Neuronal stem cell (in vitro differentiated cells): Measurements from ENCODE around the gene TTC28.

Experiments
- DNase-seq: peaks from one replicate; pipeline ENCODE4 v3.0.0-alpha.2; 2013; ENCODE audit warnings: low spot score
- H2AFZ ChIP-seq: one replicate; pipeline ENCODE4 v1.6.1; 2013; ENCODE audit warnings: mild to moderate bottlenecking, low read length, inconsistent platforms
- H2AK5ac ChIP-seq: 2 replicates; pipeline ENCODE4 v1.6.1; 2013; ENCODE audit warnings: low read depth, mild to moderate bottlenecking, inconsistent platforms, low read length, moderate library complexity, mixed read lengths
- H2BK120ac ChIP-seq: 2 replicates; pipeline ENCODE4 v1.6.1; 2013; ENCODE audit warnings: low read depth, mild to moderate bottlenecking, inconsistent platforms, low read length, moderate library complexity, mixed read lengths
- H2BK12ac ChIP-seq: one replicate; pipeline ENCODE4 v1.6.1; 2013; ENCODE audit warnings: low read length, inconsistent platforms
- H2BK15ac ChIP-seq: 2 replicates; pipeline ENCODE4 v1.6.1; 2013; ENCODE audit warnings: mild to moderate bottlenecking, low read length, inconsistent platforms, mixed read lengths
- H2BK5ac ChIP-seq: one replicate; pipeline ENCODE4 v1.6.1; 2013; ENCODE audit warnings: inconsistent platforms, mild to moderate bottlenecking, low read length, moderate library complexity
- H3K14ac ChIP-seq: one replicate; pipeline ENCODE4 v1.6.1; 2013; ENCODE audit warnings: low read length, inconsistent platforms
- H3K18ac ChIP-seq: 2 replicates; pipeline ENCODE4 v1.6.1; 2013; ENCODE audit warnings: low read length, inconsistent platforms
- H3K23ac ChIP-seq: 2 replicates; pipeline ENCODE4 v1.6.1; 2013; ENCODE audit warnings: low read depth, mild to moderate bottlenecking, mixed read lengths, low read length, inconsistent platforms; ENCODE audit not compliant: poor library complexity
- H3K27ac ChIP-seq: replicated peaks from 3 replicates; pipeline ENCODE4 v1.5.1; 2013; ENCODE audit warnings: low read length, inconsistent platforms
- H3K27me3 ChIP-seq, 3 experiments: 2 replicates each; pipeline ENCODE4 v1.6.1; 2013; ENCODE audit warnings: low read length in 3 of 3, mild to moderate bottlenecking in 2 of 3, inconsistent platforms in 1 of 3, low read depth in 1 of 3, mixed read lengths in 1 of 3, moderate library complexity in 1 of 3; ENCODE audit not compliant: control insufficient read depth in 3 of 3, insufficient read depth in 3 of 3
- H3K36me3 ChIP-seq, 2 donors: replicated peaks in 1 of 2; 2 replicates each; pipeline ENCODE4 v1.6.1; 2013; ENCODE audit warnings: low read length in 2 of 2; ENCODE audit not compliant: control insufficient read depth in 2 of 2, insufficient read depth in 2 of 2
- H3K4ac ChIP-seq: 2 replicates; pipeline ENCODE4 v1.6.1; 2013; ENCODE audit warnings: inconsistent platforms, mild to moderate bottlenecking, low read length, moderate library complexity
- H3K4me1 ChIP-seq, 2 donors: 1 replicate in 1 of 2; 2 replicates in 1 of 2; pipeline ENCODE4 v1.6.1; 2013; ENCODE audit warnings: low read length in 2 of 2, low read depth in 1 of 2; ENCODE audit not compliant: control insufficient read depth in 2 of 2, insufficient read depth in 1 of 2
- H3K4me2 ChIP-seq: one replicate; pipeline ENCODE4 v1.6.1; 2013; ENCODE audit warnings: mild to moderate bottlenecking, low read length, inconsistent platforms; ENCODE audit not compliant: insufficient read depth, poor library complexity, severe bottlenecking
- H3K4me3 ChIP-seq, 2 donors: 2 replicates each; pipeline ENCODE4 v1.5.1; 2013; ENCODE audit warnings: low read length in 2 of 2, mild to moderate bottlenecking in 2 of 2, inconsistent platforms in 1 of 2, moderate library complexity in 1 of 2
- H3K79me1 ChIP-seq: one replicate; pipeline ENCODE4 v1.6.1; 2013; ENCODE audit warnings: low read depth, mild to moderate bottlenecking, inconsistent platforms, low read length, moderate library complexity
- H3K9ac ChIP-seq: one replicate; pipeline ENCODE4 v1.6.1; 2013; ENCODE audit warnings: mild to moderate bottlenecking, low read depth, low read length, inconsistent platforms; ENCODE audit not compliant: poor library complexity
- H3K9me3 ChIP-seq, 2 donors: replicated peaks in 1 of 2; 2 replicates each; pipeline versions ENCODE3 to v1.6.1; 2013; ENCODE audit warnings: low read length in 2 of 2, mild to moderate bottlenecking in 2 of 2, inconsistent platforms in 1 of 2, low read depth in 1 of 2, mixed read lengths in 1 of 2, moderate library complexity in 1 of 2; ENCODE audit not compliant: control insufficient read depth in 2 of 2, insufficient read depth in 1 of 2
- H4K8ac ChIP-seq: one replicate; pipeline ENCODE4 v1.6.1; 2013; ENCODE audit warnings: low read depth, mild to moderate bottlenecking, inconsistent platforms, low read length, moderate library complexity
- H4K91ac ChIP-seq: one replicate; pipeline ENCODE4 v1.6.1; 2013; ENCODE audit warnings: low read length, low read depth, mild to moderate bottlenecking, inconsistent platforms; ENCODE audit not compliant: poor library complexity
- WGBS, 2 donors: extraction: QIAGEN DNeasy Blood & Tissue Kit; methylation state at CpG; one replicate each; pipeline ENCODE4 v1.1.7; 2013; ENCODE audit warnings: missing lambda C conversion rate in 2 of 2, mixed read lengths in 1 of 2; ENCODE audit not compliant: insufficient read length in 2 of 2, insufficient replicate concordance in 1 of 2; ENCODE audit errors: extremely low coverage in 2 of 2; 5-methylcytosine and 5-hydroxymethylcytosine counted together

TTC28 gene

GRCh38 chr22:28282405-28283067 lies 397.1 kb downstream of the TTC28 start:
- DNase-seq = no peak
- Histone ChIP-seq H3K4me3 (no peak overlapping the region), H3K27ac (no peak overlapping the region)

GRCh38 chr22:28279888-28280287 lies 399.8 kb downstream of the TTC28 start:
- no CpG with 5 or more reads among the region's 2 CpGs for WGBS, 2 donors
- H3K4ac ChIP-seq = no peak overlapping the region
- no peak overlapping the region for H2BK15ac ChIP-seq
- H3K4me2 ChIP-seq = no peak overlapping the region
- no peak overlapping the region for H2BK5ac ChIP-seq
- H3K4me1 ChIP-seq = no peaks in the 10 kb centered on the region
- H3K36me3 ChIP-seq = no peaks in the 10 kb centered on the region
- H3K4me3 ChIP-seq = no peak overlapping the region
- no peak overlapping the region for H3K18ac ChIP-seq
- H3K14ac ChIP-seq = no peak overlapping the region
- no peaks in the 10 kb centered on the region for H3K79me1 ChIP-seq
- no peak overlapping the region for H2BK120ac ChIP-seq
- H3K9me3 ChIP-seq = no peaks in the 10 kb centered on the region
- H2AFZ ChIP-seq = no peak overlapping the region
- H3K9ac ChIP-seq = no peak overlapping the region
- no peak overlapping the region for H3K23ac ChIP-seq
- DNase-seq = no peak
- no peak overlapping the region for H4K8ac ChIP-seq
- H3K27me3 ChIP-seq = no peaks in the 10 kb centered on the region
- H4K91ac ChIP-seq = no peak overlapping the region
- no peak overlapping the region for H2AK5ac ChIP-seq
- H3K27ac ChIP-seq = no peak overlapping the region
- no peak overlapping the region for H2BK12ac ChIP-seq

More at GRCh38 chr22:28282405-28283067, 397.1 kb downstream of the TTC28 start:
- Histone ChIP-seq H4K8ac (no peak overlapping the region), H3K4me2 (no peak overlapping the region), H3K4me1 (no peaks in the 10 kb centered on the region), H3K23ac (no peak overlapping the region), H3K79me1 (no peaks in the 10 kb centered on the region), H3K18ac (no peak overlapping the region), H2AFZ (no peak overlapping the region), H2AK5ac (no peak overlapping the region), H4K91ac (no peak overlapping the region), H3K9me3 (no peaks in the 10 kb centered on the region), H3K27me3 (no peaks in the 10 kb centered on the region), H2BK5ac (no peak overlapping the region), H3K9ac (no peak overlapping the region), H2BK15ac (no peak overlapping the region), H2BK120ac (no peak overlapping the region), H3K14ac (no peak overlapping the region), H2BK12ac (no peak overlapping the region), H3K36me3 (no peaks in the 10 kb centered on the region), H3K4ac (no peak overlapping the region)
- WGBS, 2 donors = no CpG with 5 or more reads among the region's 3 CpGs

- Histone ChIP-seq H4K8ac (no peak overlapping the region), H2BK5ac (no peak overlapping the region), H3K18ac (no peak overlapping the region), H3K4me1 (peaks cover 0 to 3% of the 10 kb centered on the region in 2 donors), H3K36me3 (no peaks in the 10 kb centered on the region), H2BK15ac (no peak overlapping the region), H3K27ac (no peak overlapping the region), H3K4me2 (no peak overlapping the region), H3K9me3 (peaks cover 0 to 5% of the 10 kb centered on the region in 2 donors), H3K4ac (no peak overlapping the region), H2BK120ac (no peak overlapping the region), H3K27me3 (no peaks in the 10 kb centered on the region), H3K4me3 (no peak overlapping the region), H3K79me1 (no peaks in the 10 kb centered on the region), H2AFZ (no peak overlapping the region), H3K23ac (no peak overlapping the region), H4K91ac (no peak overlapping the region), H2BK12ac (no peak overlapping the region), H3K14ac (no peak overlapping the region), H2AK5ac (no peak overlapping the region), H3K9ac (no peak overlapping the region)
- WGBS, 2 donors = no CpG with 5 or more reads among the region's 2 CpGs
- DNase-seq = no peak
Observed at GRCh38 chr22:28269277-28269676, 410.4 kb downstream of the TTC28 start.

GRCh38 chr22:28268850-28269249 lies 410.8 kb downstream of the TTC28 start:
- Histone ChIP-seq H3K4me3 (no peak overlapping the region), H4K8ac (no peak overlapping the region), H3K36me3 (no peaks in the 10 kb centered on the region), H3K79me1 (no peaks in the 10 kb centered on the region), H3K4me2 (no peak overlapping the region), H3K4ac (no peak overlapping the region), H3K9me3 (peaks cover 0 to 6% of the 10 kb centered on the region in 2 donors), H2AK5ac (no peak overlapping the region), H3K18ac (no peak overlapping the region), H2BK12ac (no peak overlapping the region), H3K27me3 (no peaks in the 10 kb centered on the region), H4K91ac (no peak overlapping the region), H3K4me1 (peaks cover 0 to 3% of the 10 kb centered on the region in 2 donors), H2BK15ac (no peak overlapping the region), H2BK120ac (no peak overlapping the region), H2AFZ (no peak overlapping the region), H3K23ac (no peak overlapping the region), H3K14ac (no peak overlapping the region), H3K27ac (no peak overlapping the region), H3K9ac (no peak overlapping the region), H2BK5ac (no peak overlapping the region)
- no CpG with 5 or more reads among the region's 5 CpGs for WGBS, 2 donors
- no peak for DNase-seq
